ENCODE measurements around the gene WDR64.
"Not testable (repeated sequence)": the region's sequence is repeated elsewhere in the genome, so short reads cannot be mapped to it uniquely, and the experiment has no call there.

Gene WDR64

GRCh38 chr1:241647658-241648057 is 4.4 kb upstream of the WDR64 start:
- H3K4me3 ChIP-seq (ENCODE audit: control insufficient read depth, low read depth, low read length), result no peak overlapping the region
- no peak for TF ChIP-seq CTCF (IDR thresholded peaks at IDR 0.05; ENCODE audit: control insufficient read depth, insufficient read depth, low read depth, low read length, missing control alignments)
- no peak for DNase-seq (ENCODE audit: low read depth)

GRCh38 chr1:241648159-241648558 is 3.9 kb upstream of the WDR64 start:
- no peak for DNase-seq (ENCODE audit: low read depth)
- TF ChIP-seq CTCF (IDR thresholded peaks at IDR 0.05; ENCODE audit: control insufficient read depth, insufficient read depth, low read depth, low read length, missing control alignments), result no peak
- no peak overlapping the region for H3K4me3 ChIP-seq (ENCODE audit: control insufficient read depth, low read depth, low read length)

- no peak overlapping the region for H3K4me3 ChIP-seq (ENCODE audit: control insufficient read depth, low read depth, low read length)
- no peak for TF ChIP-seq CTCF (IDR thresholded peaks at IDR 0.05; ENCODE audit: control insufficient read depth, insufficient read depth, low read depth, low read length, missing control alignments)
Observed at GRCh38 chr1:241654019-241654418, 1.9 kb downstream of the WDR64 start.

GRCh38 chr1:241654641-241655040 is 2.6 kb downstream of the WDR64 start:
- DNase-seq (ENCODE audit: low read depth), result no peak
- no peak for TF ChIP-seq CTCF (IDR thresholded peaks at IDR 0.05; ENCODE audit: control insufficient read depth, insufficient read depth, low read depth, low read length, missing control alignments)
- no peak overlapping the region for H3K4me3 ChIP-seq (ENCODE audit: control insufficient read depth, low read depth, low read length)

More at GRCh38 chr1:241654019-241654418, 1.9 kb downstream of the WDR64 start:
- no peak for DNase-seq (ENCODE audit: low read depth)

GRCh38 chr1:241658081-241658793 is 6.2 kb downstream of the WDR64 start:
- no peak for DNase-seq (ENCODE audit: low read depth)
- TF ChIP-seq CTCF (IDR thresholded peaks at IDR 0.05; ENCODE audit: control insufficient read depth, insufficient read depth, low read depth, low read length, missing control alignments), result no peak
- H3K4me3 ChIP-seq (ENCODE audit: control insufficient read depth, low read depth, low read length), result no peak overlapping the region

- not testable (repeated sequence) for H3K4me3 ChIP-seq (ENCODE audit: control insufficient read depth, low read depth, low read length)
Observed at GRCh38 chr1:241659016-241659415, 6.9 kb downstream of the WDR64 start.

GRCh38 chr1:241660424-241660972 is 8.4 kb downstream of the WDR64 start:
- no peak overlapping the region for H3K4me3 ChIP-seq (ENCODE audit: control insufficient read depth, low read depth, low read length)
- no peak for TF ChIP-seq CTCF (IDR thresholded peaks at IDR 0.05; ENCODE audit: control insufficient read depth, insufficient read depth, low read depth, low read length, missing control alignments)
- no peak for DNase-seq (ENCODE audit: low read depth)

More at GRCh38 chr1:241659016-241659415, 6.9 kb downstream of the WDR64 start:
- DNase-seq (ENCODE audit: low read depth), result not testable (repeated sequence)

Measured in AG09309 (cell line).